Activated T-cell treated with anti-CD3 and anti-CD28 coated beads for 24 hours (primary cell): Measurements from ENCODE around the gene ADSS2.
"Not testable (repeated sequence)": the region's sequence is repeated elsewhere in the genome, so short reads cannot be mapped to it uniquely, and the experiment has no call there.

Source experiments
- DNase-seq: peaks from one replicate; pipeline ENCODE4 v3.0.0-alpha.2; 2020; ENCODE audit warnings: low read depth

ADSS2 gene

DNA sequence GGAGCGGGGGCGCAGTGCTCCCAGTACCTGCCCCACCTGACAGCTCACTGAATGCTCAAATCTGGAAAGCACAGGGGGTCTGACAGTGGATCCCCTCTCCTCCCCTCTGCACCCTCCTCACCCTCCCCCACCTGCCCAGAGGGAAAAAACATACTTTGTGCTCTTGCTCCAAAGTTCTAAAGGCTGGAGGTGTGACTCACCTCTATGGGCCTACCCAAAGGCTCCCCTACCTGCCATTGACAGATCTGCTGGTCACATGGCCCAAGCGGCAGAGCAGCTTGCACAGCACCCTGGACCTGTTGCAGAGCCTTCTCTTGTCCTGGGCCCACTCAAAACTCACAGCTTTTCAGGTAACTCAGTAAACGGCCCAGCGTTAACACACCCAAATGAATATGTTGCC, 55.7 kb downstream of the ADSS2 start:
- DNase-seq = no peak

DNA sequence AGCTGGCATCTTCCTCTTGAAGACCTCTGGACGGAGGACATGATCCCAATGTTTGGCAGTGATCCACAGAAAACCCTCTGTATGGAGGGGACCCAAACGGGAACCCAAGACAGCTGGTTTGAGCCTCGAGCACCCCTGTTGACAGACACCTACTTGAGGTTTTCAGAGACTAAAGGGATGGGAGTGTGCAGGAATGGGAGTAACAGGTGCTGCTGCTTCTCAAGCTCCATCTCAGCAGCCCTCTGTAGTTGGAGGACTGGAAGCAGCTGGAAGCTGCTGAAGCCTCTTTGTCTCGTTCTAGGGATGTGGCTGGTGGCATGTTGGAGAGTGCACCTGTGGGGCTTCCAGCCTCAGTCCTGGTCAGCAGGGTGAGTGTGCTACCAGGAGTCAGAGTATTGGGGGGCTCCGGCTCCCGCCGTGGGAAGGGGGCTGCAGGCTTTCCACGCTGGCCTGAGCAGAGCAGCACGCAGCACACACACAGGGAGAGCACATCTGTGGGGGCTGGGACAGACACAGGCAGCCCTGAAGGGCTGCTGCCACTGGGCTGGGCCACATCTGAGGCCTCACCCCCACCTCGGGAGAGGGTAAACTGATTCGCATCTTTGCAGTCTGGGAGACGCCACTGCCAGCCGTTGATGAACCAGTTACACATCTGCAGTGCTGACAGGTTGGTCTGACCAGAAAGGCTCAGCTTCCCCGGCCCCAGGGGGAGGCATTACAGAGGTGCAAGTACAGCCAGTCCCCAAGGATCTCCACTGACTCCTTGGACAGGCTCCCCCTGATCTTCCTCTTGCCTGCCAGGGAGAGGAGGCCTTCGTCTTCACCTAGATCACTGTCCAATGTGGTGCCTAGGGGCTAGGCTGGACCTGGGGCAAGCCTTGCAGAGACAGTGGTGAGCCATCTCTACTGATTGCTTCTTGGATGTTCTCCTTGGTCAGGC, 56.6 kb downstream of the ADSS2 start:
- DNase-seq = no peak

DNA sequence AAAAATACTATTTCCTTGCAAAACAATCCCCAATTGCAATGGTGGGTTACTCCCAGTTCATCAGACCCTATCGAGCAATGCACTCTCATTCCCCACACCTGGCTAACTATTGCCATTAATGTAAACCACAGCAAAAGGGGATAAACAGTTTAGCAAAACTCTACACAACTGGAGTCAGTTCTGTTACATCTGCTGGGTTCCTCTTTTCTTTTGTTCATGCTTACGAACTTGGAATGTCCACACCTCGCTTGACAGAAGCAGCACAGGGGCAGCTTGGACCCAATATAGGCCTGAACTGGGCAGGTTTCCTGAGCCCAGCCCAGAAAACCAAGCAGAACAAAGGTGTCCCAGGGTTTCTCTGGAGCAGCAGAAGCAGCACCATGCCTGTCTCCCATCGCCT, 57.4 kb downstream of the ADSS2 start:
- DNase-seq = no peak

DNA sequence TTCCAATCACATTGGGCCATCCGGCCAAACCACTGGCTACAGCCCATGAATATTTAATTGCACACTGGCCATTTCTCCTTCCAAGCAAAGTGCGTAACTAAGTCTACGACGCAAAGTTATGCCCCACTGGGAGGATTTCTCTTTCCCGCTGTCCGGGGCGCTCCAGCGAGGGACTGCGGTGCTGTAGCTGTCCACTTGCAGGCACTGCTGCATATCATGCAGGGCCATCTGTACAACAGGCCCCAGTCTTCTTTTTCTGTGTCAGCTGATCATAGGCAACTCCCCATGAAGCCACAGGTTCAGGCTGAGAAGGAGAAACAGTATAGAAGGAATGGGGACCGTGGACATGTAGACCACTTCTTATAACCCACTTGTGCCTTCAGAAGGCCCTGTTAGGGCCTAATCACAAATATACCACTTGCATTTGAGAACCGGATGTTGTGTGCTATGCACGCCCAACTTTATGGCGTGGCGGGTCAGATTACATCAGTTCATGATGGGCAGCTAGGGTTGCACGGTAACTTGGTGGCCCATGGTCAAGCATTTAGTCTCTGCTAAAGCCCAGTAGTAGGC, 58.0 kb downstream of the ADSS2 start:
- DNase-seq = no peak

DNA sequence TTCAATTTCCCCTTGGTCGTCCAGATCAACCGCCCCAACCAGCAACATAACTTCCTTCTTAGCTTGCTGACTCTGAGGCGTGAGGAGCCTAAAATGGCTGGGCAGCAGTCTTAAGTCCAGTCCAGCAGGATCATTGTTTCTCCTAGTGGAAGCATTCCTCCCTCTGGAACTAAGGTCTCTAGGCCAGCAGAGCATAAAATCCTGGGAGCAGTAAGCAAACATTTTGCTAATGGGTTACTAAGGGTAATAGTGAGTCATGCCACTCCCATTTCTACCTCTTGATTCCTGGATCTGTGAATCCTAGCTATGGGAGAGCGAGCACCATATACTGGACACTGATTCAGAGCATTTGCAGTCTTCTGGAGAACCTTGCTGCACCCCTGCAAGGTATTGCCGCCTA, 59.9 kb downstream of the ADSS2 start:
- no peak for DNase-seq

DNA sequence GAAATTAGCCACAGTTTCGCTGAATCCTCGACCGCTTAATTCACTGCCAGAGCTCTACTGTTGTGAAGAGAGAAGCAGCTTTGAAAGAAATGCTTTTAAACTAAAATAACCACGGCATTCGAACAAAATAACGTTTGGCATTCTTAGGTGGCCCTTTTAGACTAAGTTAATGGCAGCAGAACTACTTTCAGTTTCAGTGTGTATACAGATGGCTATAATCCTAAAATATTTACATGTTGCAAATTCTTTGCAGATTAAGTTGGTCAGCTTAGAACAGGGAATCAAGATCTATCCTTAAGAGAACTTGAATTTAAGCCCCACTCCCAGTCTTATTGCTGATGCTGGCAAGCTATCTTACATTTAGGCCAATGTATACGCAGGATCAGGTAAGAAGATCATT, 62.7 kb downstream of the ADSS2 start:
- DNase-seq = no peak

DNA sequence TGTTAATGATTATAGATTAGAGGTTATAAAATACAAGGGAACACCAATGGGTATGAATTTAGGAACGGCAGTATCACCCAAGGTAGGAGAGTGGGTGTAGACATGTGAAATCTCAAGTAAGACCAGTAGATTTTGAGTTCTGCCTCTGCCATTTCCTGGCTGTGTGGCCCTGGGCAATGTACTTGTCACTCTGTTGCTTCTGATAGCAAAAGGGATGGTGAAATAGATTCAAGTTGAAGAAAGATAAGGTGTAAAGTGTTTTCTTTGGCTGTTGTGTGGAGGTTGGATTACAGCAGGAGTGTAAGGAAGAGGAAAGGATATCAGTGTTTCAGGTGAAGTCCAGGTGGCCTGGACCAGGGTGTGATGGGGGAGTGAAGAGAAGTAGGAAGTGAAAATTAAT, 64.3 kb downstream of the ADSS2 start:
- no peak for DNase-seq

DNA sequence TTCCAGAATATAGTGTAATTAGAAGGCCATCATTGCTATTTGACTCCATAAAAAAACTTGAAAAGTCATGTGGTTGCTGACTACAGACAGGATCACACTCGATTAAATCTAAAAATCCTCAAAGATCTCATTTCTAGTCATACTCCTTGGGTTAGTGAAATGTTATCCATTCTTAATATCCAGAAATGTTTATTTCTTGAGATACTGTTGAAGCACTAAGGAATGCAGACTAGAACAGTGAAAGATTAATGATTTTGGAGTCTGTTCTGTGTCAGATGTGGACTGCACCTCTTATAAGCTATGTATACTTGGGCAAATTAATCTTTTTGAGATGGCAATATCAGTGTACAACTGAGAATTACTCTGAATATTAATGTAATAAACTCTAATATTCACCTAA, 65.1 kb downstream of the ADSS2 start:
- no peak for DNase-seq

DNA sequence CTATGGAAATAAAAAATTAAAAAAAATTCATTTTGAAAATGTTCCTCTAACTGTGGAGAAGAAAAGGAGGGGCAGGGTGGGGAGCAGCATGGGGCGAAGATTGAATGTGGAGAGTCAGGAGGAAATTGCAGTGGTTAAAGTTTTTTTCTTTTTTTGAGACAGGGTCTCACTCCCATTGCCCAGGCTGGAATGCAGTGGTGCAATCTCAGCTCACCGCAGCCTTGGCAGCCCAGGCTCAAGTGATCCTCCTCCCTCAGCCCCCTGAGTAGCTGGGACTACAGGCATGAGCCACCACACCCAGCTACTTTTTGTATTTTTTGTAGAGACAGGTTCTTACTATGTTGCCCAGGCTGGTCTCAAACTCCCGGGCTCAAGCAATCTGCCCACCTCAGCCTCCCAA, 67.6 kb downstream of the ADSS2 start:
- DNase-seq = no peak

DNA sequence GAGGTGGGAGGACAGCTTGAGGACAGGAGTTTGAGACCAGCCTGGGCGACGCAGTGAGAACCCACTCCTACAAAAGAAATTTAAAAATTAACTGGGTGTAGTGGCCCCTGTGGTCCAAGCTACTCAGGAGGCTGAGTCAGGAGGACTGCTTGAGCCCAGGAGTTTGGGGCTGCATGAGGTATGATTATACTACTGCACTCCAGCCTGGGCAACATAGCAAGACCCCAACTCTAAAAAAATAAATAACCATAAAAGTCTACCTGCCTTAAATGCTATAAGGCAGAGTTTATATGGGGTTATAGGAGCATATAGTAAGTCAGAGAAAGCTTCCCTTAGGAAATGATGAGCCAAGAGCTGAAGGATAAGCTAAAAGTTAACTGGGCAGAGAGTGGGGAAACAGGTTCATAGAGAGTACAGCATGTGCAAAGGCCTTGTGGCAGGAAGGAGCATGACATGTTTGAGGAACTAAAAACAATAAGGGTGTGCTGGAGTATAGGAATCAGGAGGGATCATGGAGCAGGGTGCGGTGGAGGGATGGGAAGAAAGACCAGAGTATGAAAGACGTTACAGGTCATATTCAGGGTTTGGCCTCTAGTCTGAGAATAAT, 68.3 kb downstream of the ADSS2 start:
- DNase-seq = no peak

DNA sequence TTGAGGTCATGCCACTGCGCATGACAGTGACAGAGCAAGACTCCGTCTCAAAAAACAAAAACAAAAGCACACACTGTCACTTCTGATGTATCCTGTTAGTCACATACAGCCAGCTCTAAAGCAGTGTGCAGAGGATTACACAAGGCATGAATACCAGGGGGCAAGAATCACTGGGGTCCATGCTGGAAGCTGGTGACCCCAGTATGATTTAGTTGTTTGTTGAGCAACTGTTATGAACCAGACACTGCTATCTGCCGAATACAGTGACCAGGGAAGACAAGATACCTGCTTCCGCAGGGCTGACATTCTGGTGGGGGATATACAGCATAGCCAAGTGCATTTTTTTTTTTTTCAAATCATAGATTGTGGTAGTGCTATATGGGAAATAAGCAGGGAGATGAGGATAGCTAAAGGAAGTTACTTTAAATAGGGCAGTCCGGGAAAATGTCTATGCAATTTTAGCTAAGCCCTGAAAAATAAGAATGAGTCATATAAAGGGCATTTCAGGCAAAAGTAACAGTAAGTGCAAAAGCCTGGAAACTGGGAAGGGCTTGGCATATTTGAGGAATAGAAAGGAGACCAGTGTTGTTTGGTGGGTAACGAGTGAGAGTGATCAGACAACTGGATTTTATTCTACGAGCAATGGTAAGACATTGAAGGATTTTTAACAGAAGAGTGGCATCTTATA, 69.7 kb downstream of the ADSS2 start:
- DNase-seq = no peak

DNA sequence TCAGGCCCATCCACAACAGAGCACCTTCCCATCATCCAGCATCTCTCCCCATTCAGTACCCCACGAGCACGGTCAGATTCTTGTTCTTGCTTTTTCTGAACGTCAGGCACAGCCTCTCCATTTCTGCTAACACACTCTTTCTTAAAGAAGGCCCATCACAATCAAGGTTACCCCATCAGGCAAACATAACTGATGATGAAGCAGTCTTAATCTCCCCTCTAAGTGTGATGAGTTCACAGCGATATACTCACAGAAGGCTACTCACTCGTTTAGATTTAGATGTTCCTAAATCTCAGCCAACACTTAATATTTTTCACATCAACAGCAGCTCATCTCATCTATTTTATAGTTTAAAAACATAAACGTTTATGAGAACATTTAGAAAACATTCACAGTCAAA, 75.6 kb downstream of the ADSS2 start:
- no peak for DNase-seq

DNA sequence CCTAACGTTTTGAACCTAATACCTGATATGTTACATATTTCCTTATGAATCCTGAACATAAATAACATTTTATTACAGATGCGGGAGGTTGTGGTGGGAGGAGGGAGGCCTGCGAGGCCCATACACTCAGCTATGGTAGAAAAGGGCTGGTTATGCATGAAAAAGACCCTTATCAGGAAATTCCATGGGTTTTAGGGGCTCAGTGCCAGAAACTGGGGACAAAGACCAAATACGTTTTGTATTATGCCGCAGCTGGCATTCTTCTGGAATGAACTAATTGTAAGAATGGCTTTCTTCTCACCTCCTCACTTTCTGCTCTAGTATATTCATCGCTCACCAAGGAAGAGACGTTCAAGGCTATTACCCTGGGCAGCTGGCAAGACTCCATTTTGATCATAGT, 76.7 kb downstream of the ADSS2 start:
- no peak for DNase-seq

DNA sequence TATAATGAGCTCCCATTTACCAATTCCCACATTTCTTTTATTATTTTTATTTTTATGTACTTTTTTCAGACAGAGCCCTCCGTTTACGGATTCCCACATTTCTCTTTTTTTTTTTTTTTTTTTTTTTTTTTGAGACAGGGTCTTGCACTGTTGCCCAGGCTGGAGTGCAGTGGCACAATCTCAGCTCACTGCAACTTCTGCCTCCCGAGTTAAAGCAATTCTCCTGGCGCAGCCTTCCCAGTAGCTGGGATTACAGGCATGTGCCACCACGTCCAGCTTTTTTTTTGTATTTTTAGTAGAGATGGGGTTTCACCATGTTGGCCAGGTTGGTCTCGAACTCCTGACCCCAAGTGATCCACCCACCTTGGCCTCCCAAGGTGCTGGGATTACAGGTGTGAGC, 77.2 kb downstream of the ADSS2 start:
- not testable (repeated sequence) for DNase-seq

DNA sequence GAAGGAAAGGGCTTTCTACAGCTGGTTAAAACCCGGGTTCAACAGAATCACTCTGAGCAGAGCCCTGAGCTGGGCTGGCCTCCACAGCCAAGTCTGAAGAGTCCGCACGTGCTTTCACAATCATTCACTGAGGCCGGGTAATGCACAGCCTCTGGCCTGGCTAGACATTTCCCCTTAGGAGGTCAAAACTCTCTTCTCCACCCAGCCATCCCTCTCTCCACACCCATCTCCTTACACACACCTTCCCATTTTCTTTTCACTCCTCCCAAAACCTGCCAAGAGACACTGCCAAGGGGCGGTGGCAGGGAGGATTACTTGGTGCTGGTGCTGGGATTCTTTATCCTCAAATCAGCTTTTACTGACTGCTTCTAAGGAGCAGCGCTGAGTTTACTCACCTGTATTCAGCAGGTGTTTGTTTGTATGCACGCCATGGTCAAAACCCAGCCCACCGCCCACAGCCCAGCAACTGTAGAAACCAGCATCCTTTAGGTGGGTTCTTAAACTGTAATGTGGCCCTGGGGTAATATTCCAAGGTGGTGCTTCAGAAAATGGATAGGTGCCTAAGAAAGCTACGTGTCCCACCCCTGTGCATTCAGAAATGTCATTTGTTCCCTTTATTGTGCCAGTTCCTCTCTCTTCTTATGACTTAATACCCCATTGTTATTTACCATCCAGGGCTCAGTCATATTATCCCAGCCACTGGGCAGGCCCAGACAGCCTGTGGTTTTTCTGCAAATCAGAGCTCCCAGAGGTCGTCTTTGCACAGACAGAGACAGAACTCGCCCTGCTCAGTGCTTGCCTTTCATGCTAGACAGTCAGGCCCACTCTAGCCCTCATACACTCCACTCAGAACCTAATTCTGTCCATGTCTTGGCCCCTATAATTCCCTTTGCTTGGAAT, 80.2 kb downstream of the ADSS2 start:
- no peak for DNase-seq

DNA sequence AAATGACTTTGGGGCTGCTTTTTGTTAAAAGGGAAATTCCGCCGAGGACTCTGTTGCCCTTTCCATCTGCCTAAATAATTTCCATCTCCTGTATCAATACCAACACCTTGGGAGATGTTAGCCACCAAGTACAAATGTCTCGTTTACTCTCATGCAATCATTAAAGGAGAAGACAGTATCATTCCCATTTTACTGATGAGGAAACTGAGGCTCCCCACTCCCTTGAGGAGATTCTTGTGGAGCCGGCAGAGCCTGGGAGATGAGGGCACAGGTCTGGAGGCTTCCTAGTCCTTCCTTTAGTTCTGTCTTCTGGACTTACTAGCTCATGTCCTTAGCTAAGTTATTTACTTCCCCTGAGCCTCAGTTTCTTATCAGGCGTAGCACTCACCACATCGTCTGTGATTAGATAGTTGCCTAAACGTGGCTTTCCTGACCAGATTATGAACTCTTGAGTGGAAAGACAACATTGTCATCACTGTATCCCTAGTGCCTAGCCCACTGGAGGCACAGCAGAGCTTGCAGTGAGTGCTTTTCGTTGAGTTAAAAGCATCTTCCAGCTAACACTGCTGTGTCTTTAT, 81.6 kb downstream of the ADSS2 start:
- no peak for DNase-seq

DNA sequence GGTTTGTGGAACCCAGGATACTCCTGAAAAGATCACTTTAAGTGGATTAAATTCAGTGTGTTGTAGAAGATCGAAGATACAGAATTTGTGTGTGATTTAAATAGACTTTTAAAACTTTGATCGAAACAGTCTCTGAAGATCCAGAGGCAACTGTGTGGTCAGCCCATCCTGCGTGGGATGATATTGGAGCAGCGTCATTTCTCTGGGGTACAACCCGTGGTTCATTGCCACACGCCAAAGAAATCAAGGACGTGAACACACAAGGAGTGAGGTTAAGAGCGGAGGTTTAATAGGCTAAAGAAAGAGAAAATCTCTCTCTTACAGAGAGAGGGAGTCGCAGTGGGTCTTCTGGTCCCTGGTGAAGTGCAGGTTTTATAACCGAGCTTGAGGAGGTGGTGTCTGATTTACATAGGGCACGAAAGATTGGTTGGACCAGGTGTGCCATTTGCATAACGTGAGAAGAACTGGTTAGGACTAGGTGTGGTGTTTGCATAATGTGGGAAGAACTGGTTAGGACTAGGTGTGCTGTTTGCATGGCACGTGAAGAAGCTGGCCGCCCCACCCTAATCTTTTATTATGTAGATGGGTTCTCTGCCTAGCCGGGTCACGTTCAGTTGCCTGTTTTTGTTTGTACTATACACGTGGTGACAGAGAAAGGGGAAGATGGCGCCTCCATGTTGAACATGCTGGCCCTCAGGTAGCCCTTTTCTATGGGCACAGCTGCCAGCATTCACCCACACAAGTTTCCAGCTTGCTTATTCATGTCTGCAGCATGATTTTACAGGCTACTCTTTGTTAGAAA, 82.3 kb downstream of the ADSS2 start:
- no peak for DNase-seq

DNA sequence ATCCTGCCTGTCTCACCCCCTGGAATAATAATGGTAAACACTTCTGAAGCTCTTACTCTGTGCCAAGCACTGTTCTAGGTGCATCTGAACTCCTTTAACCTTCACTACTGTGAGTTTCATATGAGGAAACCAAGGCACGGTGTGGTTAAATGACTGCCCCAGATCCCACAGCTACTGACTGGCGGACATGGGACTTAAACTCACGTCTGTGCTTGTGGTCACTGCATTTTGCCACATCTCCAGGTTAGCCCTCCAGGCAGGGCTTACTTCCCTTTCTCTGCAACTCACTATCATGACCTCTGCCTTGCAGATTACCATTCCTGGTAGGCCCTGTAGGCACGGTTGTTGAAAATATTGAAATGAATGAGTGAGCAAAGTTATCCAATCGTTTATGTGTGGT, 83.4 kb downstream of the ADSS2 start:
- no peak for DNase-seq

DNA sequence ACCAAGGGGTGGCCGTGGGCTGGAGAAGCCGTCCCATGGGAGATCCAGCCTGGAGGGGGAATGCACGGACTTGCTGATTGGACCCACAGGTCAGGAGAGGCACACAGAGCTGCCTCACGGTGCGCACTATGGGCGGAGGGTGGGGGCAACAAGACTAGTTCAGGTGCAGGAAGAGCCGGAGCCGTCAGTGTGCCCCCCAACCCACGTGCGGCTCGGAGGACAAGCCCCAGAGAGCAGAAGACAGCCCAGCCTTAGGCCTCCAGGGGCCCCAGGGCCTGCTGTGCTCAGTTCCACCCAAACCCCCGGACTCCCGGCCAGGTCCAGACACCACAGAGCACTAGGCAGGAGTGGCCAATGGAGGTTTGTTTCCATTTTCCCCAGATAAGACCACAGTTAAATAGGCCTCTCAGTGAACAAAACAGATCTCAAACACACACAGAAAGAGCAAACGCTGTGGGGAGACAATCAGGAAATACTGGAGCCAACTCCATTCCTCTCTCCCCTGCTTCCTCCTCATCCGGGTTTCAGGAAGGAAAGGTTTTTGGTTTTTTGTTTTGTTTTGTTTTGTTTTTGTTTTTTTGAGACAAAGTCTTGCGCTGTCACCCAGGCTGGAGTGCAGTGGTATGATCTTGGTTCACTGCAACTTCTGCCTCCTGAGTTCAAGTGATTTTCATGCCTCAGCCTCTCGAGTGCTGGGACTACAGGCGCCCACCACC, 84.2 kb downstream of the ADSS2 start:
- no peak for DNase-seq

DNA sequence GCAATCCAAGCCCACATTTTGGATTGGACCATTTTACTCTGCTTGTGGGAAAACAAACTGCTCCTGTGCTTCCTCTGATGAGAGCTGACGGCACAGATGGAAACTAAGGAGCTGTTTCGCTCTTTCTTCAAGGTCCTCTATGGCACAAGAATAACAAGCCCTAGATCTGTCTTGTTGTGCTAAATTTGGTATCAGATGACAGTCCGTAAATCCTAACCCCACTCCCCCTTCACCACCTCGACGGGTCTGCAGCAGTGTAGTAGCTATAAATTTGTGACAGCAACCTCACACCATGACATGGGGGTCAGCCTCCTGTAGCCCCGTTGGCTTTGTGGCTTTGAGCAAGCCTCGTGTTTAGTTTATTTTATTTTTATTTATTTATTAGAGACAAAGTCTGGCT, 85.9 kb downstream of the ADSS2 start:
- no peak for DNase-seq
